Caco-2 (cell line): ENCODE data around the gene SAMM50. TPM values are rescaled to one million over a fixed set of nuclear protein-coding genes. Genes with fewer than 3 reads are reported as not detected.

Experiments used
- BruUV-seq: library from RNA; stranded (reverse); fragments of 400-500 nt; replicated peaks from 2 replicates; lab custom pipeline; 2021; lab: Mats Ljungman, UMichigan
- CTCF ChIA-PET: fragments of 300-600 bp; sonication (Branson Sonifier 250); formaldehyde crosslinking; loops from one replicate; lab custom pipeline; 2022; ENCODE audit warnings: antibody characterized with exemption; lab: Charles Lee
- POLR2A ChIA-PET: fragments of 300-600 bp; sonication (Branson Sonifier 250); formaldehyde crosslinking; loops from one replicate; lab custom pipeline; 2022; ENCODE audit warnings: antibody characterized with exemption; lab: Charles Lee
- DNase-seq, 2 experiments: peaks; one replicate each; pipeline versions ENCODE4 v3.0.0 to v3.0.0-alpha.2; 2020 to 2022
- H3K27me3 ChIP-seq: replicated peaks from 2 replicates; pipeline ENCODE4 v1.6.0; 2011; ENCODE audit warnings: low read length; ENCODE audit not compliant: control insufficient read depth, insufficient read depth
- H3K36me3 ChIP-seq: 2 replicates; pipeline ENCODE4 v1.5.1; 2011; ENCODE audit warnings: low read length; ENCODE audit not compliant: control insufficient read depth, insufficient read depth
- H3K4me1 ChIP-seq: fragments of 250-450 bp; sonication (Bioruptor Pico); 2 replicates; pipeline ENCODE4 v1.5.1; 2020; ENCODE audit warnings: mild to moderate bottlenecking
- H3K4me3 ChIP-seq: 2 replicates; pipeline ENCODE4 v1.5.1; 2011; ENCODE audit warnings: low read depth, mild to moderate bottlenecking, control low read depth, low read length
- H3K9me3 ChIP-seq: fragments of 250-450 bp; sonication (Bioruptor Pico); 2 replicates; pipeline ENCODE4 v1.5.1; 2020; ENCODE audit warnings: mild to moderate bottlenecking, moderate library complexity
- H3K27ac Mint-ChIP-seq: one replicate; pipeline ENCODE4 v1.8.0; 2022; ENCODE audit warnings: mixed read lengths; ENCODE audit not compliant: unreplicated experiment
- H3K27me3 Mint-ChIP-seq: one replicate; pipeline ENCODE4 v1.8.0; 2022; ENCODE audit warnings: mixed read lengths; ENCODE audit not compliant: insufficient read depth, unreplicated experiment
- H3K36me3 Mint-ChIP-seq: one replicate; pipeline ENCODE4 v1.8.0; 2022; ENCODE audit warnings: mild to moderate bottlenecking, mixed read lengths; ENCODE audit not compliant: insufficient read depth, unreplicated experiment
- H3K4me1 Mint-ChIP-seq: one replicate; pipeline ENCODE4 v1.8.0; 2022; ENCODE audit warnings: low read depth, mixed read lengths; ENCODE audit not compliant: unreplicated experiment
- H3K4me3 Mint-ChIP-seq: one replicate; pipeline ENCODE4 v1.8.0; 2022; ENCODE audit warnings: mild to moderate bottlenecking, moderate library complexity, mixed read lengths; ENCODE audit not compliant: unreplicated experiment
- H3K9me3 Mint-ChIP-seq: one replicate; pipeline ENCODE4 v1.8.0; 2022; ENCODE audit warnings: mixed read lengths; ENCODE audit not compliant: unreplicated experiment
- intact Hi-C: fragments of 100-400 bp; cut with micrococcal nuclease; formaldehyde crosslinking; loops from one replicate; pipeline ENCODE4 v1.10.0; 2022; ENCODE audit not compliant: unreplicated experiment
- total RNA-seq: library from RNA; stranded (reverse); gene quantifications from 2 replicates; pipeline ENCODE4 v1.2.3, GENCODE V29; 2022
- TF ChIP-seq, protein P1 (sequence below), 2 experiments: fragments of 200-600 bp in 1 of 2; IDR thresholded peaks; 1 replicate in 1 of 2; 2 replicates in 1 of 2; pipeline versions ENCODE4 v1.5.1 to v1.8.0; 2011 to 2022; ENCODE audit warnings: antibody characterized with exemption in 1 of 2, control low read depth in 1 of 2, inconsistent platforms in 1 of 2, low read depth in 1 of 2, low read length in 1 of 2, mild to moderate bottlenecking in 1 of 2, moderate library complexity in 1 of 2; ENCODE audit not compliant: insufficient read depth in 1 of 2, severe bottlenecking in 1 of 2, unreplicated experiment in 1 of 2

Gene SAMM50
- total RNA-seq, 1 experiment from 2014 or later, result 66.4 TPM

- no peak overlapping the region for H3K27ac Mint-ChIP-seq
- H3K27me3 ChIP-seq, result no peaks in the 10 kb centered on the region
- no peaks in the 10 kb centered on the region for H3K36me3 Mint-ChIP-seq
- TF ChIP-seq, protein P1, sequence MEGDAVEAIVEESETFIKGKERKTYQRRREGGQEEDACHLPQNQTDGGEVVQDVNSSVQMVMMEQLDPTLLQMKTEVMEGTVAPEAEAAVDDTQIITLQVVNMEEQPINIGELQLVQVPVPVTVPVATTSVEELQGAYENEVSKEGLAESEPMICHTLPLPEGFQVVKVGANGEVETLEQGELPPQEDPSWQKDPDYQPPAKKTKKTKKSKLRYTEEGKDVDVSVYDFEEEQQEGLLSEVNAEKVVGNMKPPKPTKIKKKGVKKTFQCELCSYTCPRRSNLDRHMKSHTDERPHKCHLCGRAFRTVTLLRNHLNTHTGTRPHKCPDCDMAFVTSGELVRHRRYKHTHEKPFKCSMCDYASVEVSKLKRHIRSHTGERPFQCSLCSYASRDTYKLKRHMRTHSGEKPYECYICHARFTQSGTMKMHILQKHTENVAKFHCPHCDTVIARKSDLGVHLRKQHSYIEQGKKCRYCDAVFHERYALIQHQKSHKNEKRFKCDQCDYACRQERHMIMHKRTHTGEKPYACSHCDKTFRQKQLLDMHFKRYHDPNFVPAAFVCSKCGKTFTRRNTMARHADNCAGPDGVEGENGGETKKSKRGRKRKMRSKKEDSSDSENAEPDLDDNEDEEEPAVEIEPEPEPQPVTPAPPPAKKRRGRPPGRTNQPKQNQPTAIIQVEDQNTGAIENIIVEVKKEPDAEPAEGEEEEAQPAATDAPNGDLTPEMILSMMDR (IDR thresholded peaks at IDR 0.05; ENCODE audit: insufficient read depth in 1 of 2, low read depth in 1 of 2, low read length in 1 of 2, severe bottlenecking in 1 of 2, unreplicated experiment in 1 of 2), result no peak
- H3K36me3 ChIP-seq, result no peaks in the 10 kb centered on the region
- no peaks in the 10 kb centered on the region for H3K4me1 ChIP-seq
- no peak for DNase-seq
- no peaks in the 10 kb centered on the region for H3K9me3 ChIP-seq
- H3K4me1 Mint-ChIP-seq, result no peaks in the 10 kb centered on the region
- CTCF ChIA-PET, result no interaction called here
- no peak overlapping the region for H3K4me3 ChIP-seq
- H3K9me3 Mint-ChIP-seq, result peaks cover 10% of the 10 kb centered on the region
- H3K4me3 Mint-ChIP-seq, result no peak overlapping the region
- no TSS peak for BruUV-seq
- POLR2A ChIA-PET, result no interaction called here
- intact Hi-C loops, result no loop called here
- H3K27me3 Mint-ChIP-seq, result peaks cover 33% of the 10 kb centered on the region
Observed at GRCh38 chr22:43910178-43910695, 45.0 kb upstream of the SAMM50 start.

DNA sequence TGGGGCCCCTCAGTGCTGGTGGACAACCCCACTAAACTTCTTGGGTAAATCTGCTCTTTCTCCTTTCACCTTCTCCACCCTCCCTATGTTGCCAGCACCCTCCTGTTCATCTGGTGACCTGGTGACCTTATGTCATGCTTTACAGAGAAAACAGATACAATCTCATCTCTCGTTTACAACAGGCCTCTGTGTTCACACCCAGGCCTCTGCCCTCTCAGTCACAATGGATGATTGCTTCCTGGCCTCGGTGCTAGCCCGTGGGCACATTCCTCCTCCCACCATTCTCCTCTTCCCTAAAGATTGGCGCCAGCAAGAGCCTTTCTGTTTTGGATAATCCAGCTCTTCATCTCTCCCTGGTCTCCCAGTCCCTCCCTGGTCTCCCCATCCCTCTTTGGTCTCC lies 43.9 kb upstream of the SAMM50 start:
- no peaks in the 10 kb centered on the region for H3K27me3 ChIP-seq
- H3K27me3 Mint-ChIP-seq, result peaks cover 33% of the 10 kb centered on the region
- H3K4me3 ChIP-seq, result no peak overlapping the region
- BruUV-seq, result no TSS peak
- no peaks in the 10 kb centered on the region for H3K36me3 ChIP-seq
- no peaks in the 10 kb centered on the region for H3K4me1 ChIP-seq
- DNase-seq, result no peak
- H3K27ac Mint-ChIP-seq, result no peak overlapping the region
- H3K36me3 Mint-ChIP-seq, result no peaks in the 10 kb centered on the region
- ChIA-PET POLR2A (no interaction called here), CTCF (no interaction called here)
- peaks cover 10% of the 10 kb centered on the region for H3K9me3 Mint-ChIP-seq
- TF ChIP-seq, protein P1 (IDR thresholded peaks at IDR 0.05; ENCODE audit: insufficient read depth in 1 of 2, low read depth in 1 of 2, low read length in 1 of 2, severe bottlenecking in 1 of 2, unreplicated experiment in 1 of 2), result no peak
- H3K4me3 Mint-ChIP-seq, result no peak overlapping the region
- intact Hi-C loops, result no loop called here
- H3K9me3 ChIP-seq, result no peaks in the 10 kb centered on the region
- H3K4me1 Mint-ChIP-seq, result no peaks in the 10 kb centered on the region

DNA sequence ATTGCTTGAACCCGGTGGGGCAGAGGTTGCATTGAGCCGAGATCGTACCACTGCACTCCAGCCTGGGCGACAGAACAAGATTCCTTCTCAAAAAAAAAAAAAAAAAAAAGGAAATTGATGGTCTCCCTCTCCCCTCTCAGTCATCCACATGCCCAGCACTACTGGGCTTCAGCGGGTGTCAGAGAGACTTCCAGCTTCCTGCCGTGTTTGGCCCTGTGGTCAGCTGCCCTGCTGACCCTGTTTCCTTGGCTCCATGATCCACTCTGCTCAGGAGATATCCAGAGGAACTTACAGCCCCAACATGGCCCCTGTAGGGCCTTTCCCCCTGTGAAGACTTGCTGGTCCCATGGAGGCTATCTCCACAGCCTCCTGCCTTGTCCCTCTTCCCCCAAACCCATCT lies 37.7 kb upstream of the SAMM50 start:
- Histone ChIP-seq H3K27me3 (no peaks in the 10 kb centered on the region; the same call in 1 of the 2 replicates), H3K4me1 (peaks cover 8% of the 10 kb centered on the region), H3K36me3 (no peaks in the 10 kb centered on the region), H3K4me3 (no peak overlapping the region), H3K9me3 (no peaks in the 10 kb centered on the region)
- Mint-ChIP-seq H3K27ac (no peak overlapping the region), H3K36me3 (peaks cover 6% of the 10 kb centered on the region), H3K27me3 (peaks cover 18% of the 10 kb centered on the region), H3K9me3 (peaks cover 10% of the 10 kb centered on the region), H3K4me3 (no peak overlapping the region), H3K4me1 (no peaks in the 10 kb centered on the region)
- TF ChIP-seq, protein P1 (IDR thresholded peaks at IDR 0.05; ENCODE audit: insufficient read depth in 1 of 2, low read depth in 1 of 2, low read length in 1 of 2, severe bottlenecking in 1 of 2, unreplicated experiment in 1 of 2), result no peak
- POLR2A ChIA-PET, result no interaction called here
- CTCF ChIA-PET, result no interaction called here
- intact Hi-C loops, result no loop called here
- no peak for DNase-seq
- no TSS peak for BruUV-seq
